Ureter (tissue), 1 donor: ENCODE data around the gene EIF2AK2. TPM values are rescaled to one million over a fixed set of nuclear protein-coding genes. Genes with fewer than 3 reads are reported as not detected.
A peak's percentile ranks its signal among the peaks of the same experiment; 100 is the strongest.

ENCODE experiments used
- DNase-seq: peaks from one replicate; pipeline ENCODE4 v3.0.0-alpha.2; 2020; ENCODE audit warnings: low spot score
- total RNA-seq: library from RNA; stranded (reverse); gene quantifications from one replicate; pipeline ENCODE4 v1.2.4, GENCODE V29; 2023
- donor health status: DM: yes; HTN: yes; CAD: no.

Gene EIF2AK2
- total RNA-seq, 1 donor from 2014 or later: 47.7 TPM

DNA sequence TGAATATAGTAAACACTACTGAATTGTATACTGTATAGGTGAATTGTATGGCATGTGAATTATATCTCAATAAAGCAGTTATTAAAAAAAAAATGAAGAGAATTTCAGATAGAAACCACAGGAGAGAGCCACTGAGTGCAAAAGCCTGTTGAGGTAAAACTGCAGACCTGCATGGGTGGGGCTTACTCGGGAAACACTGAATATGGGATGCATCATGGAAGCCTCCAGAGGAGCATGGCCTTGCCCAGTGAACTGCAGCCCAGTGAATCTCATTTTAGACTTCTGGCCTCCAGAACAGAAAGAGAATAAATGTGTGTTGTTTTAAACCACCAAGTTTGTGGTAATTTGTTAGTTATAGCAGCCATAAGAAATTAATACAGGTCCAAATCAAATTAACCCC, 56.7 kb downstream of the EIF2AK2 start:
- DNase-seq: no peak

DNA sequence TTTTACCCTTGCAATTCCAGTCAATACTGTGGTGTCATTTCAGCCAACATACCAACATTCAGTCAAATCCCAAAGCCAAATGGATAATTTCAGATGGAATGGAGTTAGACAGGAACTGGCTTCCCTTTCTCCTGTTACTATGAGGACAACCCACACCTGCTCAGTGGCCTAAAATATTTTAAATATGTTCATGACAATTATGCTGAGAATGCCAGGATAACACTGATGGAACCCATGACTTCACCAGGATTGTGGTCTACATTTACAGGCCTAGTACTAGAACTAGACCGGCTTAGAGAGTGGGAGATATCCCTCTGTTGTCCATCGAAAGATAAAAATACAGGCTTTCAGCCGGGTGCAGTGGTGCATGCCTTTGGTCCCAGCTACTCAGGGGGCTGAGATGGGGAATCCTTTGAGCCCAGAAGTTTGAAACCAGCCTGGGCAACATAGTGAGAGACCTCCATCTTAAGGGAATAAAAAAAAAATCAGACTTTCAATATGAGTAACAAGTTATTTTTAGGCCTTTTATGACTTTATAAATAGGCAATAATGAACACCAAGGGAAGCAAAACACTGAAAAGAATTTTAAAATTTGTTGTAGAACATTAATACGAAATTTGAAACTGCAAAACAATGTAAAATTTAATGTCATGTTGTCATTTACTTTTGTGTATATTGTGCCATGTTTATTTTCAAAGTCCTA, 58.2 kb downstream of the EIF2AK2 start:
- DNase-seq: no peak

- DNase-seq: no peak
Observed at GRCh38 chr2:37096568-37096967, 60.2 kb downstream of the EIF2AK2 start.

- no peak for DNase-seq
Observed at GRCh38 chr2:37091873-37092272, 64.9 kb downstream of the EIF2AK2 start.

GRCh38 chr2:37090019-37090477, 66.7 kb downstream of the EIF2AK2 start:
- DNase-seq: no peak

DNA sequence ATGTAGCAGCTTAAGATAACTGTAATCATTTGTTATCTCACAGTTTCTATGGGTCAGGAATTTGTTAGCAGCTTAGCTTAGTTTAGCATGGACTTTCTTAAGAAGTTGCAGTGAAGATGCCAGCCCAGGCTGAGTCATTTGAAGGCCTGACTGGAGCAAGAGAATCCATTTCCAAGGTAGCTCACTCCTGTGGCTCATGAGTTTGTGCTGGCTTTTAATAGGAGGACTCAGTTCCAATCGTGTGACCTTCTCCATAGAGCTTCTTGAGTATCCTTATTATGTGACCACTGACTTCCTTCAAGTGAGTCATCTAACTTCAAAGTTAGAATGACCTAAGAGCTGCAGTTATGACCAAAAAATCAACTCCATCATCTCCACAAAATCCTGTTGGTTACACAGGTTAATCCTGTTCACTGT, 71.0 kb downstream of the EIF2AK2 start:
- DNase-seq: no peak

DNA sequence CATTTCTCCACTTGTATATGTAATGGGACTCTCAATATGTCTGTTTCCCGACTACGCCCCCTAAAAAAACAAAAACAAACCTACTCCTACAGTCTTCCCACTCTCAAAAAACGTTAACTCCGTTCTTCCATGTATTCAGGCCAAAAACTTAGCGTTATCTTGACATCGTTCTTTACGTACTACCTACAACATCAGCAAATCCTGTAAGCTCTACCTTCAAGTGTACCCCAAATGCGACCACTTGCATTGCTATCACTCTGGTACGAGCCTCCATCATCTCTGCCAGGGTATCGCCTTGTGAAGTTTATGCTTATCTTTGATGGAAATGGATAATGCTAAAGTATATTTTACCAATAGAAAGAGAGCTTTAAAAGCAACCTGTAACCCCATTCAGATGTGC, 72.0 kb downstream of the EIF2AK2 start:
- no peak for DNase-seq

DNA sequence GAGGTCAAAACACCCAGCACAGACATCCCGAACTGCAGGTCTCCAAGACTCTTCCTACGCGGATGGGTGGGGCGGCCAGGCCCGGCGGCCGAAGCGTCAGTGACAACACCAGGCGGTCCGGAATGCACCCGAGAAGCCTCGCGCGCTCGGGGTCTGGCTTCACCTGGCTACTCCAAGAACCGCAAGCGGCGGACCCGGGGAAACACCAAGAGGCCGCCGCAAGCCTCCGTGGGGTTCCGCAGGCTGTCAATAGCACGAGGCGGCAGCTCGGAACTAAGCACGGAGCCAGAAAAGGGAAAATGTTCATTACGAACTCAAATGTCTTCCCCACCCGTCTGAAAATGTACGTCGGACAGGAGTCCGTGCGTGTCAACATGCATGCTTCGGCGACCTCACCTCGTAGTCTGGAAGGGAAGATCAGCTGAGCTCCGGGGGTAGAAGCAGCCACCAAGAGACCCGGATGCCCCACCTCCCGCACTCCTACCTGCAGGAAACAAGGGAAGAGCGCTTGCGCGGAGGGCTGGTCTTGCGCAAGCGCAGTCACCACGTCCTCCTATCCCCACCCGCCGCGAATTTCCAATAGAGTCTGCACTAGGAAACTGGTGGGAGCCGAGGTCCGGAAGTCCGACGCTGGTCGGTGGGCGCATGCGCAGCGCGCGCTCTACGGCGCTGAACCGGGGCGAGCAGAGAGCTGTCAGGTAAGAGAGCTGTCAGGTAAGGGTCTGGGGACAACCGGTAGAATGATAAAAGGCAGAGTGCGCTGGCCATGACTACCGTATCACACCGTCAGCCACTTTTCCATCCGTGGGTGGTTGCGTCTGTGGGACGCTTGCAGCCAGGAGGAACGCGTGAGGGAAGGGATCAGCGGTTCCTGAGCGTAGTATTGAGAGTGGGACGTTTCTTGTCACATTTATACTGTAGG, 72.6 kb downstream of the EIF2AK2 start, which contains the start of the genes GPATCH11 and HEATR5B:
Gene GPATCH11, plus strand, starts transcription at position 646 of the 922 bp plus-strand sequence. CDS start 3,864 bp downstream, outside the sequence.
Gene HEATR5B, minus strand, starts transcription at position 500 of the 922 bp plus-strand sequence. CDS start 958 bp downstream, outside the sequence.
- DNase-seq: peak; percentile 96

- DNase-seq: no peak
Observed at GRCh38 chr2:37080689-37081088, 76.1 kb downstream of the EIF2AK2 start.

- DNase-seq: no peak
Observed at GRCh38 chr2:37080266-37080665, 76.5 kb downstream of the EIF2AK2 start.

DNA sequence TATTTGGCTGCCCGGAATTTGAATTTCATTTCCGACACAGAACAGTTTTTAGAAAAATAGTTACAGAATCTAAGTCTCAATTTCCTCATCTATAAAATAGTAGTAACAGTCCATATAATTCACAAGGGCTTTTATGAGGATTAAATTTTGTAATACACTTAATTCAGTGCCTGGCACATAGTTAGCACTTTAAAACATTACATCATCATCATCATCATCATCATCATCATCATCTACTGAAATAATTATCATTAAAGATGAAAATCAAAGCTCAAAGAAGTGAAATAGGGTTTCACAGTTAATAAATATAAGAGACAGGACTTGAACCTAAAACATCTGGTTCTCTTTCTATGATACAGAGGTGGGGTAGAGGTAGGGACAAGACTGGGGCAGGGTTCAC, 85.8 kb downstream of the EIF2AK2 start:
- no peak for DNase-seq

DNA sequence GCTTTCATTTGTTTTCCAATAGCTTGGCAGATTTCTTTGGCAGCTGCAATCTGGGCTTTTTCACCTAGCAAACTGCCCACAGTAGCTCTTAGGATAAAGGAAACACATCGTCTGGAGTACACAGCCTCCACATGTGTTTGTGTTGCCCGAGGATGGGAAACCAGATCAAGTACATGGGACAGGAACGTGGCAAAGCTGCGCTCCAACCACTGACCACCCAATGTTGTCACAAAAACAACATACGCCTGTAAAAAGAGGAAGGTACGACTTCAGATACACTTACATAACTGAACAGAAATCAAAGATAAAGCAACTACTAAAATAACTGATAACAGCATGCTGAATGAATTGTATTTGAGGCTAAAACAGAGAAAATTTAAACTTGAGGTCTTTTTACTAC, 88.1 kb downstream of the EIF2AK2 start:
- DNase-seq: no peak

DNA sequence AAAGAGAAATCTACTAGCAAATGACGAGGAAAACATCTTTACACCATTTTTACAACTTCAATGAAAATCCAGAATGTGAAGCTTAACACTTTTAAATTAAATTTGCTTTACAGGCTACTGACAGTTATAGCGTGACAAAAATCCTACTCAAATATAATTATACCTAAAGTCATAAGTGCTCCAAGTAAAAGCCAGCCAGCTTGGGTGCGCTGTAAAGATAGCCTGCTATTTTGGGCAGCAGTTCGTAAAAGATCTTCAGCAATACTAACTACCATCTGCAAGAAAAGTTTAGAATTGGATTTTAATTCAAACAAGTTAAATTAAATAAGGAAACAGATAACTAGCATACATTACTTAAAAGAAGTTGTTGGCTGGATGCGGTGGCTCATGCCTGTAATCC, 95.0 kb downstream of the EIF2AK2 start:
- DNase-seq: no peak

GRCh38 chr2:37061013-37061711, 95.6 kb downstream of the EIF2AK2 start:
- DNase-seq: no peak

- no peak for DNase-seq
Observed at GRCh38 chr2:37060446-37060845, 96.3 kb downstream of the EIF2AK2 start.

GRCh38 chr2:37059841-37060240, 96.9 kb downstream of the EIF2AK2 start:
- DNase-seq: no peak

GRCh38 chr2:37052600-37053332, 104.0 kb downstream of the EIF2AK2 start:
- no peak for DNase-seq
